Uterus (tissue), 2 donors: Measurements from ENCODE around the gene PSME2.

Experiments used
- CTCF ChIP-seq, 4 experiments: fragments of 200-600 bp in 2 of 4; fragments of 450-650 bp in 2 of 4; sonication (generic) in 2 of 4; IDR thresholded peaks; one replicate each; pipeline ENCODE4 v1.5.1; 2016 to 2019; ENCODE audit warnings: antibody characterized with exemption in 4 of 4, mild to moderate bottlenecking in 2 of 4, moderate library complexity in 1 of 4
- POLR2A ChIP-seq, 2 donors: fragments of 450-650 bp; IDR thresholded peaks; one replicate each; pipeline ENCODE4 v1.6.1; 2016; ENCODE audit warnings: antibody characterized with exemption in 2 of 2, mild to moderate bottlenecking in 1 of 2, moderate library complexity in 1 of 2

GRCh38 chr14:24145219-24145618 lies 1.2 kb downstream of the PSME2 start:
- no peak for TF ChIP-seq CTCF (IDR thresholded peaks at IDR 0.05)
- no peak for TF ChIP-seq POLR2A (IDR thresholded peaks at IDR 0.05)
